AG09319 (cell line): Measurements from ENCODE around the gene MYO3B.

Experiments
- DNase-seq: peaks from one replicate; pipeline ENCODE4 v3.0.0-alpha.2; 2010; ENCODE audit warnings: low read depth; ENCODE audit errors: extremely low read depth
- TF ChIP-seq, protein P1 (sequence below): IDR thresholded peaks from 2 replicates; pipeline ENCODE4 v1.5.1; 2011; ENCODE audit warnings: low read depth, mild to moderate bottlenecking, inconsistent platforms, low read length, moderate library complexity

MYO3B gene

GRCh38 chr2:170228429-170228828 lies 50.5 kb downstream of the MYO3B start:
- TF ChIP-seq, protein P1, sequence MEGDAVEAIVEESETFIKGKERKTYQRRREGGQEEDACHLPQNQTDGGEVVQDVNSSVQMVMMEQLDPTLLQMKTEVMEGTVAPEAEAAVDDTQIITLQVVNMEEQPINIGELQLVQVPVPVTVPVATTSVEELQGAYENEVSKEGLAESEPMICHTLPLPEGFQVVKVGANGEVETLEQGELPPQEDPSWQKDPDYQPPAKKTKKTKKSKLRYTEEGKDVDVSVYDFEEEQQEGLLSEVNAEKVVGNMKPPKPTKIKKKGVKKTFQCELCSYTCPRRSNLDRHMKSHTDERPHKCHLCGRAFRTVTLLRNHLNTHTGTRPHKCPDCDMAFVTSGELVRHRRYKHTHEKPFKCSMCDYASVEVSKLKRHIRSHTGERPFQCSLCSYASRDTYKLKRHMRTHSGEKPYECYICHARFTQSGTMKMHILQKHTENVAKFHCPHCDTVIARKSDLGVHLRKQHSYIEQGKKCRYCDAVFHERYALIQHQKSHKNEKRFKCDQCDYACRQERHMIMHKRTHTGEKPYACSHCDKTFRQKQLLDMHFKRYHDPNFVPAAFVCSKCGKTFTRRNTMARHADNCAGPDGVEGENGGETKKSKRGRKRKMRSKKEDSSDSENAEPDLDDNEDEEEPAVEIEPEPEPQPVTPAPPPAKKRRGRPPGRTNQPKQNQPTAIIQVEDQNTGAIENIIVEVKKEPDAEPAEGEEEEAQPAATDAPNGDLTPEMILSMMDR, result no peak
- no peak for DNase-seq

DNA sequence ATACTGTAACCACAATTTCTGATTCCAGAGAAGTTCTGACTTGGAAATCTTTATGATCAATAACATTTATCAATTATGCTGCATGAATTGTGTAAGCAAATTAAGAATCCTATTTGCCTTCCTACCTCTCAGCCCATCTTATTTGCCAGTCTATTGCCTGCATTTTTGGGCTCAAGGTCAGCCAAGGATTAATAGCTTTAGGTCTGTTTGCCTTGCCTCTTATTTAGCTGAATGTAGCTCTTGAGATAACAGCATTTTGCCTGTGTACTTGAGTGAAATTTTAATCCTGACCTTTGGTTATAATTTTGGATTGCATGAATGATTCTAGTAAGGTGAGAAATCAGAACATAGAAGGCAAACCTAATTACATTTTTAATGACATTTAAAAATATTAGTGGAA lies 51.2 kb downstream of the MYO3B start:
- TF ChIP-seq, protein P1, result no peak
- no peak for DNase-seq

GRCh38 chr2:170229744-170230143 lies 51.8 kb downstream of the MYO3B start:
- TF ChIP-seq, protein P1, result no peak
- DNase-seq, result no peak

GRCh38 chr2:170235860-170236679 lies 58.1 kb downstream of the MYO3B start:
- DNase-seq, result no peak
- TF ChIP-seq, protein P1, result peak; percentile 51

GRCh38 chr2:170236680-170237047 lies 58.7 kb downstream of the MYO3B start:
- no peak for DNase-seq
- TF ChIP-seq, protein P1, result no peak

GRCh38 chr2:170237572-170238120 lies 59.7 kb downstream of the MYO3B start:
- DNase-seq, result no peak
- TF ChIP-seq, protein P1, result no peak

- TF ChIP-seq, protein P1, result no peak
- DNase-seq, result no peak
Measured at GRCh38 chr2:170238776-170239175, 60.8 kb downstream of the MYO3B start.
